Measurements from ENCODE around the gene TRIM47.

Gene TRIM47

DNA sequence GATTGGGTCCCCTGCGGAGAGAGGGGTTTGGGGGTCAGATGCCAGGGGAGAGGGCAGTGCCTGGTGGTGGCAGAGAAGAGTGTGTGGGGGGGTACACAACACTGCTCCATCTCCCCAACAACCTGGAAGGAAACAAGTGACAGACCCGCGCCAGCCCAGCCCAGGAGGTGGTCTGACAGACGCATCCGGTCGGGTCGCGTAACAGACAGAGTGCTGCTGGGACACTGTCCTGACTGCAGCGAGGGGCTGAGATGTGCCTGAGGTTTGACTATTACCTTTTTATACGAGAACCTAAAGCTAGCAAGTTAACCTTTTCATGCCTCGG, 50.3 kb downstream of the TRIM47 start:
- DNase-seq, result no peak

DNA sequence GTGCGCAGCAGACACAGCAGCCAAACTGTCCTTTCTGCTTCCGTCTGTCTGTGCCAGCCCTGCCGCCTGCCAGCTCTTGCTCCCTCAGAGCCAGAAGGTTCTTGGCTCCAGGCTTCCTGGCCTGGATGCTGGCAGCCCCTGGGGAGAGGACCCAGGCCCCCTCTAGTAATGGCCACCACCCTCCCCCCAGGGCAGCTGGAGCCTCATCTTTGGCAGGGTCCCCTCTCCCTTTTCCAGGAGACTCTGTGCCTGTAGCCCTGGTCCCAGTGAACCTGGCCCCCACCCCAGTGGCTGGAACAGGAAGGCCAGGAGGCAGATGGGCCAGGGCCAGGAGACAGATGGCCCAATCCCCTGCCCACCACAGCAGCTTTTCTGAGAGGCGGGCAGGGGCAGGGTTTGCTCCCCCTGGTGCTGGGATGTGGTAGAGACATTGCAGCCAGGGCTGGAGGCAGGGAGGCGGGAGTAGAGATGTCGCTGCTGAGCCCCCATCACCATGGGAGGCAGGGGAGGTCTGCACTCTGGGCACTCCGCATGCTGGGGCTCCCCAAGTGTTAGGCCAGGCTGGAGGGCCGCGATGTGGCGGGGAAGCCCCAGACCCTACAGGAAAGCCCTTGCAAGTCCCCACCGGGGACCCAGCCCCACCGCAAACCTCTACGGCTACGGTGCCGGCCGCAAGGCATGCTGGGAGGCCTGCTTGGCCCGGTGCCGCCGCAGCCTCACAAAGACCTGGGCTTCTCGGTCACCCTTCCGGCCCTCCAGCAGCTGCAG, 50.9 kb downstream of the TRIM47 start:
- DNase-seq, result peak; percentile 80

DNA sequence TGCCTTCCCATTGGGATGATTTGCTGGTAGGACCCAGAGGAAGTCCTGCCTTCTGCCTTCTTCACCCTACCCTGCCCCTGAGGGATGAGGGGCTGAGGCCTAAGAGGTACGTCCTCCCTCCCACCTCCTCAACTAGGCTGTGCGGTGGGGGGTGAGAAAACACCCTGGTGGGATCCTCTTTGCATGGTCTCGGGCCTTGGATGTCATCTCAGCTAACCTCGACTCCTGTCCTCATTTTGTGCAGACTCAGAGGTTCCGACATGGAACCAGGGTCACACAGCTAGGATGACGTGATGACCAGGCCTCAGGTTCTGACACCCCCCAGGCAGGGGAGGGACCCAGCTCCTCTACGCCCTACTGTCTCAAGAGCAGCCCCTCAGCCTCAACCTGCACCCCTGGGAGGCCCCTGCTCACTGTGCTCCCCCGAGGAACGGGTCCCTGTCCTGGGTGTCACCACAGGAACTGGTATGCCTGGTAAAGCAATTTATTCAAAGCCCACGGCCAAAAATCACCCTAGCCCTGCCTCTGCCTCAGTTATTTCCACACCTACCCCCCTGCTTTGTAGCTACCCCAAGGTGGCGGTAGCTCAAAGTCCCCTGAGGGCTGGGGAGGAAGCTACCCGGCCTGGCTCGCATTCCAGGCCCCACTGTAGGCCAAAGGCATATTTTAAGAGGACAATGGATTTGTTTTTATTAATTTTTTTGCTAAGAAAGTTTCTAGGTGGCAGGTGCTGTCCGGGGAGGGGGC, 51.6 kb downstream of the TRIM47 start:
- no peak for DNase-seq

- no peak for DNase-seq
These were observed 52.5 kb downstream of the TRIM47 start for GRCh38 chr17:75825748-75826370.

GRCh38 chr17:75825149-75825552, 53.2 kb downstream of the TRIM47 start:
- no peak for DNase-seq

DNA sequence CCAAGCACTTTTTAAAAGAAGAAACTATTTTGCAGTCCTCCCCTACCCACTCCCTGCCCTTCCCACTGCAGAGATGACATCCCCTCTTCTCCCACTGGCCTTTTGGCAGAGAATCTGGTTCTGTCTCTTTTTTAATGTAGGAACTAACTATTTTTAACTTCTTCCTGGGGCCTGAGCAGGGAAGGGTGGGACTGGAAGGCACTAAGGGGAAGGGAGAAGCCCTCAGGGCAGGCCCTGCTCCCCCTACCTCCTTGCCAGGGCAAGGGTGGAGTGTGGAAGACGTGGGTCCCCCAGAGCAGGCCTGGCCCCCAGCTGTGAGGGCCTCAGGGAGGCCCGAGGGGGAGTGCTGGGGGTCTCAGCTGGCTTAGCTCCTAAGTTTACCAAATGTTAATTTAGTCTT, 53.7 kb downstream of the TRIM47 start:
- DNase-seq, result no peak
